A673 (cell line): ENCODE measurements around the gene CD28. TPM values are rescaled to one million over a fixed set of nuclear protein-coding genes. Genes with fewer than 3 reads are reported as not detected.

ENCODE experiments used
- BruUV-seq: library from RNA; stranded (reverse); fragments of 400-500 nt; replicated peaks from 2 replicates; lab custom pipeline; 2021; lab: Mats Ljungman, UMichigan
- CTCF ChIA-PET: fragments of 300-600 bp; sonication (Branson Sonifier 250); formaldehyde crosslinking; loops from one replicate; lab custom pipeline; 2022; ENCODE audit warnings: antibody characterized with exemption; lab: Charles Lee
- POLR2A ChIA-PET: fragments of 300-600 bp; sonication (Branson Sonifier 250); formaldehyde crosslinking; loops from one replicate; lab custom pipeline; 2022; ENCODE audit warnings: antibody characterized with exemption; ENCODE audit not compliant: low non-redundant PET; lab: Charles Lee
- DNase-seq: peaks from one replicate; pipeline ENCODE4 v3.0.0-alpha.2; 2015; ENCODE audit warnings: low spot score
- H3K27ac ChIP-seq: fragments of 200-600 bp; sonication (generic); 2 replicates; pipeline ENCODE4 v1.5.1; 2016; ENCODE audit warnings: mixed run types, low read depth, mild to moderate bottlenecking, mixed read lengths, antibody characterized with exemption, low read length; ENCODE audit not compliant: poor library complexity, severe bottlenecking
- H3K27me3 ChIP-seq: fragments of 200-600 bp; sonication (generic); replicated peaks from 2 replicates; pipeline ENCODE4 v1.6.1; 2017; ENCODE audit warnings: mixed run types, low read depth, mild to moderate bottlenecking, mixed read lengths, antibody characterized with exemption, low read length; ENCODE audit not compliant: insufficient read depth, poor library complexity
- H3K36me3 ChIP-seq: fragments of 200-600 bp; sonication (generic); 2 replicates; pipeline ENCODE4 v1.6.1; 2016; ENCODE audit warnings: mixed run types, mild to moderate bottlenecking, mixed read lengths, antibody characterized with exemption, low read length; ENCODE audit not compliant: insufficient read depth, poor library complexity, severe bottlenecking
- H3K4me1 ChIP-seq: fragments of 200-600 bp; sonication (generic); 2 replicates; pipeline ENCODE4 v1.6.1; 2017; ENCODE audit warnings: mixed run types, mild to moderate bottlenecking, mixed read lengths, antibody characterized with exemption, low read length; ENCODE audit not compliant: insufficient read depth, poor library complexity, severe bottlenecking
- H3K4me3 ChIP-seq: fragments of 200-600 bp; sonication (generic); 2 replicates; pipeline ENCODE4 v1.5.1; 2016; ENCODE audit warnings: low read depth, mixed run types, mild to moderate bottlenecking, mixed read lengths, low read length; ENCODE audit not compliant: poor library complexity, severe bottlenecking
- H3K9me3 ChIP-seq: fragments of 200-600 bp; sonication (generic); 2 replicates; pipeline ENCODE4 v1.6.1; 2016; ENCODE audit warnings: mixed run types, low read depth, mild to moderate bottlenecking, mixed read lengths, antibody characterized with exemption, low read length; ENCODE audit not compliant: poor library complexity, severe bottlenecking
- EZH2 ChIP-seq: fragments of 200-600 bp; sonication (generic); IDR thresholded peaks from 2 replicates; pipeline ENCODE4 v1.6.1; 2017; ENCODE audit warnings: borderline replicate concordance, low read depth, mild to moderate bottlenecking, mixed read lengths, antibody characterized with exemption, low read length; ENCODE audit not compliant: poor library complexity, severe bottlenecking
- intact Hi-C: fragments of 100-400 bp; cut with micrococcal nuclease; formaldehyde crosslinking; loops from one replicate; pipeline ENCODE4 v1.10.0; 2022; ENCODE audit not compliant: unreplicated experiment
- total RNA-seq: library from RNA; stranded (reverse); gene quantifications from 2 replicates; pipeline ENCODE4 v1.2.3, GENCODE V29; 2021
- TF ChIP-seq, protein P1 (sequence below): fragments of 300-800, 200-600 bp; sonication (generic); conservative IDR thresholded peaks from 2 replicates; pipeline ENCODE4 v1.5.1; 2017; ENCODE audit warnings: low read depth, mild to moderate bottlenecking, antibody characterized with exemption, low read length, moderate library complexity, mixed read lengths

CD28 gene
- total RNA-seq, 1 experiment from 2014 or later: not detected

DNA sequence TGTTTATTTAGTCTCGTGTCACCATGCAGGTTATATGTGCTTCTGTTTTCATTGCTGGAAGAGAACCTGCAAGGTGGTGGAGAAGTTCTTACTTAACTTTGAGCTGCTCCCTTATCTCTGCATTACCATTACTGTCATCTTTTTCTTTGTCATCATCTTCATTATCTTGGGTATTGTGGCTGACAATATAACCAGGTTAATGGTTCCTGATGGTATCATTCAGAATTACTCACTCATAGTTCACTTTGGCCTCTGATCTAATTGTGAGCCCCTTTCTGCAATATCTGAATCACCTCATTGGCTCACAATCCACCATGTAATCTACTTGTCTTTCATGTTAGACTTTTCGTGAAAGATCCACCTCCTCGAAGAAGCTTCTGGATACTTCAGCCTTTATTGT, 5.0 kb downstream of the CD28 start:
- POLR2A ChIA-PET: interaction anchor here (0.5 kb wide), 1 partner anchor 68 kb away, joined by 3 read pairs; no protein-coding TSS in a partner anchor
- no peaks in the 10 kb centered on the region for H3K9me3 ChIP-seq
- peaks cover 6% of the 10 kb centered on the region for H3K27me3 ChIP-seq
- CTCF ChIA-PET: no interaction called here
- H3K27ac ChIP-seq: no peak overlapping the region
- H3K36me3 ChIP-seq: no peaks in the 10 kb centered on the region
- no peak for DNase-seq
- no peaks in the 10 kb centered on the region for H3K4me1 ChIP-seq
- H3K4me3 ChIP-seq: no peak overlapping the region
- no peak for TF ChIP-seq EZH2
- TF ChIP-seq, protein P1, sequence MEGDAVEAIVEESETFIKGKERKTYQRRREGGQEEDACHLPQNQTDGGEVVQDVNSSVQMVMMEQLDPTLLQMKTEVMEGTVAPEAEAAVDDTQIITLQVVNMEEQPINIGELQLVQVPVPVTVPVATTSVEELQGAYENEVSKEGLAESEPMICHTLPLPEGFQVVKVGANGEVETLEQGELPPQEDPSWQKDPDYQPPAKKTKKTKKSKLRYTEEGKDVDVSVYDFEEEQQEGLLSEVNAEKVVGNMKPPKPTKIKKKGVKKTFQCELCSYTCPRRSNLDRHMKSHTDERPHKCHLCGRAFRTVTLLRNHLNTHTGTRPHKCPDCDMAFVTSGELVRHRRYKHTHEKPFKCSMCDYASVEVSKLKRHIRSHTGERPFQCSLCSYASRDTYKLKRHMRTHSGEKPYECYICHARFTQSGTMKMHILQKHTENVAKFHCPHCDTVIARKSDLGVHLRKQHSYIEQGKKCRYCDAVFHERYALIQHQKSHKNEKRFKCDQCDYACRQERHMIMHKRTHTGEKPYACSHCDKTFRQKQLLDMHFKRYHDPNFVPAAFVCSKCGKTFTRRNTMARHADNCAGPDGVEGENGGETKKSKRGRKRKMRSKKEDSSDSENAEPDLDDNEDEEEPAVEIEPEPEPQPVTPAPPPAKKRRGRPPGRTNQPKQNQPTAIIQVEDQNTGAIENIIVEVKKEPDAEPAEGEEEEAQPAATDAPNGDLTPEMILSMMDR: no peak
- intact Hi-C loops: no loop called here
- no TSS peak for BruUV-seq

DNA sequence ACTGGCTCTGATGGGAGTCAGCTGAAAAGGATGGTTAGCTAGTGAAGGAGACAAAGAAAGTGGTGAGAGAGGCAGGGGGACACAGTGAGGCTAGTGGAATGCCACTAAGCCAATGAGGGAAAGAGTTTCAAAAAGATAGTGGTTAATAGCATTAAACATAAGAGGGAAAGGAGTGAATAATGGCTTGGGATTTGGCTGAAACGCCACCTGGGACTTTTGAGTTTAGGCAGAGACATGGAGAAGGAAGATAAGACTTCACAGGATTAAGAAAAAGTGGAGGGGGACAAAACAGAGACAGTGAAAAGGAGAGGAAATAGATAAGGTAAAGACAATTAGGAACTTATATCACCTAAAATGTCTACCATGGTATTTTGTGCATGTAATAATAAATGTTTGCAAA, 6.9 kb downstream of the CD28 start:
- Histone ChIP-seq H3K4me1 (no peaks in the 10 kb centered on the region), H3K36me3 (no peaks in the 10 kb centered on the region), H3K9me3 (no peaks in the 10 kb centered on the region), H3K27ac (no peak overlapping the region), H3K27me3 (peaks cover 6% of the 10 kb centered on the region), H3K4me3 (no peak overlapping the region)
- intact Hi-C loops: no loop called here
- no TSS peak for BruUV-seq
- DNase-seq: no peak
- ChIA-PET POLR2A (no interaction called here), CTCF (interaction anchor here (0.5 kb wide), 1 partner anchor 108 kb away, joined by 10 read pairs; no protein-coding TSS in a partner anchor)
- no peak for TF ChIP-seq EZH2
- TF ChIP-seq, protein P1: no peak

DNA sequence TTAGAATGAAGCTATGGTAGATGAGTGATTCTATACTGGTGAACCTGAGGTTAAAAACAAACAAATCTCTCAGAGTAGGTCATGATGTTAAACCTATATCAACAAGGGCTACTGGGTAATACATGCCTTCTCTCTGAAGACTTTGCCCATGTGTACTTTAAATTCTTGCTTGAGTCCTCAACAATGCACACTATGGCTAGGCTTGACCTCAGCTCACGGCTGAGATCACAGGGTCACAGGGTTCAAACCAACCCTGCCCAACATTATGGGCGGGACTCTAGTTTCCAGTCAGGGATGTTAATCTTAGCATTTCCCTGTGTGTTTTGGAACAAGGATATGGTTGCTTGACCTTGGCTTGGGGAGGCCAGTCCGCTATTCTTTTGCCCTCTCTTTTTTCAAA, 7.7 kb downstream of the CD28 start:
- peaks cover 6% of the 10 kb centered on the region for H3K27me3 ChIP-seq
- TF ChIP-seq, protein P1: no peak
- TF ChIP-seq EZH2: no peak
- H3K27ac ChIP-seq: no peak overlapping the region
- BruUV-seq: no TSS peak
- H3K4me3 ChIP-seq: no peak overlapping the region
- H3K4me1 ChIP-seq: no peaks in the 10 kb centered on the region
- ChIA-PET POLR2A (no interaction called here), CTCF (no interaction called here)
- intact Hi-C loops: no loop called here
- DNase-seq: no peak
- no peaks in the 10 kb centered on the region for H3K36me3 ChIP-seq
- no peaks in the 10 kb centered on the region for H3K9me3 ChIP-seq
